Measurements from ENCODE around the gene PRELID1.

The PRELID1 gene

GRCh38 chr5:177288191-177288590 lies 15.4 kb upstream of the PRELID1 start:
- no peak for ATAC-seq (replicated peaks)
- H3K27me3 Mint-ChIP-seq, result no peaks in the 10 kb centered on the region
- no peak for DNase-seq
- peaks cover 77% of the 10 kb centered on the region for H3K36me3 Mint-ChIP-seq (ENCODE audit: insufficient read depth)
- no peak overlapping the region for H3K27ac Mint-ChIP-seq
- H3K4me1 Mint-ChIP-seq (ENCODE audit: low read depth in 2 of 2), result peaks cover 2 to 6% of the 10 kb centered on the region in 2 donors
- H3K4me3 Mint-ChIP-seq, result no peak overlapping the region
- no peaks in the 10 kb centered on the region for H3K9me3 Mint-ChIP-seq

GRCh38 chr5:177290816-177291596 lies 12.6 kb upstream of the PRELID1 start:
- no peaks in the 10 kb centered on the region for H3K9me3 Mint-ChIP-seq
- peaks cover 7 to 12% of the 10 kb centered on the region in 2 donors for H3K4me1 Mint-ChIP-seq (ENCODE audit: low read depth in 2 of 2)
- peaks cover 74% of the 10 kb centered on the region for H3K36me3 Mint-ChIP-seq (ENCODE audit: insufficient read depth)
- H3K27ac Mint-ChIP-seq, result peak overlapping the region in 1 of 2 donors; percentile 49
- no peaks in the 10 kb centered on the region for H3K27me3 Mint-ChIP-seq
- H3K4me3 Mint-ChIP-seq, result no peak overlapping the region
- ATAC-seq (replicated peaks) (no peak), DNase-seq (no peak)

DNA sequence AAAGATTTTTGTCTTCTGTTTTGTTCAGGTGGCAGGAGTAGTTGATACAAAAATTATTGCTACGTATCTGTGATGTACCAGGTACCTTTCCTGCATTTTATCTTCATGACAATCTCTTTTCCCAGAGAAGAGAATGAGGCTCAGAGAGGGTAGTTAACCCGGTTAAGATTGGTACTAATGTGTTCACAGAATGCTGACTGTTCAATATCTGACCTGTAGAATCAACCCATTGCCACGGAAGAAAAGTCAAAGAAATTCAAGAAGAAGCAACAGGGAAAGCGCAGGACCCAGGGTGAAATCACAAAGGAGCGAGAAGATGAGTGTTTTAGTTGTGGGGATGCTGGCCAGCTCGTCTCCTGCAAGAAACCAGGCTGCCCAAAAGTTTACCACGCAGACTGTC lies 11.9 kb upstream of the PRELID1 start:
- Mint-ChIP-seq H3K27ac (peak overlapping the region in 1 of 2 donors; percentile 54), H3K27me3 (no peaks in the 10 kb centered on the region), H3K9me3 (no peaks in the 10 kb centered on the region), H3K4me3 (no peak overlapping the region), H3K36me3 (ENCODE audit: insufficient read depth) (peaks cover 72% of the 10 kb centered on the region), H3K4me1 (ENCODE audit: low read depth in 2 of 2) (peaks cover 14 to 17% of the 10 kb centered on the region in 2 donors)
- DNase-seq (no peak), ATAC-seq (replicated peaks) (no peak)

DNA sequence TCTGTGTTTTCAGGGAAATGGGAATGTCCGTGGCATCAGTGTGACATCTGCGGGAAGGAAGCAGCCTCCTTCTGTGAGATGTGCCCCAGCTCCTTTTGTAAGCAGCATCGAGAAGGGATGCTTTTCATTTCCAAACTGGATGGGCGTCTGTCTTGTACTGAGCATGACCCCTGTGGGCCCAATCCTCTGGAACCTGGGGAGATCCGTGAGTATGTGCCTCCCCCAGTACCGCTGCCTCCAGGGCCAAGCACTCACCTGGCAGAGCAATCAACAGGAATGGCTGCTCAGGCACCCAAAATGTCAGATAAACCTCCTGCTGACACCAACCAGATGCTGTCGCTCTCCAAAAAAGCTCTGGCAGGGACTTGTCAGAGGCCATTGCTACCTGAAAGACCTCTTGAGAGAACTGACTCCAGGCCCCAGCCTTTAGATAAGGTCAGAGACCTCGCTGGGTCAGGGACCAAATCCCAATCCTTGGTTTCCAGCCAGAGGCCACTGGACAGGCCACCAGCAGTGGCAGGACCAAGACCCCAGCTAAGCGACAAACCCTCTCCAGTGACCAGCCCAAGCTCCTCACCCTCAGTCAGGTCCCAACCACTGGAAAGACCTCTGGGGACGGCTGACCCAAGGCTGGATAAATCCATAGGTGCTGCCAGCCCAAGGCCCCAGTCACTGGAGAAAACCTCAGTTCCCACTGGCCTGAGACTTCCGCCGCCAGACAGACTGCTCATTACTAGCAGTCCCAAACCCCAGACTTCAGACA lies 9.6 kb upstream of the PRELID1 start:
- H3K9me3 Mint-ChIP-seq, result no peaks in the 10 kb centered on the region
- DNase-seq, result no peak
- H3K4me3 Mint-ChIP-seq, result no peak overlapping the region
- no peaks in the 10 kb centered on the region for H3K27me3 Mint-ChIP-seq
- H3K36me3 Mint-ChIP-seq (ENCODE audit: insufficient read depth), result peaks cover 67% of the 10 kb centered on the region
- peak overlapping the region; percentile 88 to 89 for H3K27ac Mint-ChIP-seq
- no peak for ATAC-seq (replicated peaks)
- H3K4me1 Mint-ChIP-seq (ENCODE audit: low read depth in 2 of 2), result peaks cover 18 to 20% of the 10 kb centered on the region in 2 donors

DNA sequence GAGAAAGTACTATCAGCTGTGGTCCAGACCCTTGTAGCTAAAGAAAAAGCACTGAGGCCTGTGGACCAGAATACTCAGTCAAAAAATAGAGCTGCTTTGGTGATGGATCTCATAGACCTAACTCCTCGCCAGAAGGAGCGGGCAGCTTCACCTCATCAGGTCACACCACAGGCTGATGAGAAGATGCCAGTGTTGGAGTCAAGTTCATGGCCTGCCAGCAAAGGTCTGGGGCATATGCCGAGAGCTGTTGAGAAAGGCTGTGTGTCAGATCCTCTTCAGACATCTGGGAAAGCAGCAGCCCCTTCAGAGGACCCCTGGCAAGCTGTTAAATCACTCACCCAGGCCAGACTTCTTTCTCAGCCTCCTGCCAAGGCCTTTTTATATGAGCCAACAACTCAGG lies 9.0 kb upstream of the PRELID1 start:
- ATAC-seq (replicated peaks) (no peak), DNase-seq (no peak)
- peaks cover 67% of the 10 kb centered on the region for H3K36me3 Mint-ChIP-seq (ENCODE audit: insufficient read depth)
- no peaks in the 10 kb centered on the region for H3K9me3 Mint-ChIP-seq
- H3K4me3 Mint-ChIP-seq, result no peak overlapping the region
- peak overlapping the region; percentile 88 to 89 for H3K27ac Mint-ChIP-seq
- H3K4me1 Mint-ChIP-seq (ENCODE audit: low read depth in 2 of 2), result peaks cover 22 to 25% of the 10 kb centered on the region in 2 donors
- no peaks in the 10 kb centered on the region for H3K27me3 Mint-ChIP-seq

DNA sequence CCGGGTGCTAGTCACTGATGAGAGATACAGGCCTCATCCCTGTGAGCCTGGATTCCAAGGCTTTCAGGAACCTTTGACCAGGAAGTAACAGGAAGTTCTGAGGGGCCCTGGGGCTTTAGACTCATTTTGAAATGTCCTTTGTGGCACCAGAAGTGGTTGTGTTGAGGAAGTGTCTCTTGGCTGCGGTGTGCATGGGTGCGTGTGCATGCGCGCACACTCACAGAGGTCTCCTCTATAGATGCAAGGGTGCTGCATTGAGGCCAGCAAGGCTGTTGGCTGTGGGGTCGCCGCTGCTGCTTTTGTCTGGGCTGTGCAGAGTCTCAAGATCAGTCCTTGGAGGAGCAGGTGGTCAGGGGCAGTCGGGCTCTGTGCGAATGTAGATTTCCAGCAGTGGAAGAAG lies 7.7 kb upstream of the PRELID1 start:
- Mint-ChIP-seq H3K9me3 (no peaks in the 10 kb centered on the region), H3K36me3 (ENCODE audit: insufficient read depth) (peaks cover 64% of the 10 kb centered on the region), H3K4me3 (peak overlapping the region in 1 of 2 donors; percentile 51), H3K27ac (peak overlapping the region; percentile 88 to 89), H3K4me1 (ENCODE audit: low read depth in 2 of 2) (peaks cover 32 to 38% of the 10 kb centered on the region in 2 donors), H3K27me3 (no peaks in the 10 kb centered on the region)
- no peak for DNase-seq
- no peak for ATAC-seq (replicated peaks)

GRCh38 chr5:177296581-177296980 lies 7.0 kb upstream of the PRELID1 start:
- Mint-ChIP-seq H3K4me1 (ENCODE audit: low read depth in 2 of 2) (peaks cover 37 to 43% of the 10 kb centered on the region in 2 donors), H3K27me3 (no peaks in the 10 kb centered on the region), H3K36me3 (ENCODE audit: insufficient read depth) (peaks cover 61% of the 10 kb centered on the region), H3K27ac (peak overlapping the region; percentile 88 to 89), H3K9me3 (no peaks in the 10 kb centered on the region), H3K4me3 (peak overlapping the region in 1 of 2 donors; percentile 51)
- DNase-seq (no peak), ATAC-seq (replicated peaks) (no peak)

DNA sequence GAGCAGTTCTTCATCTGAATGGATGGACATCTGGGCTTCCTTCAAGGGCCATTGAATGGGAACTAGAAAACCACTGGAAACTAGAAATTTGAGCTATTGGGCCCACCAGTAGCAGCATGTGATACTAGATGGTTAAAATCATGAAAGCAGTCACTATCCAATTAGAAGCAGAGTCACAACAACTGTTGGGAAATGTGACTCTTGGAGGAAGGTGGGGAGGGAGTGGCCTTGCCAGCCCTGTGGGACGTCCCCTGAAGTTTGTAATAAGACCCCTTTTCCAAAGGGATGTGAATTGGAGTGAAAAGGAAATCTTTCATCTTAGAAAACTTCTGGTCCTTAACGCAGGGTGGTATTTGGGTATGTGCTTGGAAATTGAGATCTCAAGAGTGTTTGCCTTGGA lies 5.7 kb upstream of the PRELID1 start:
- DNase-seq (no peak), ATAC-seq (replicated peaks) (no peak)
- no peak overlapping the region for H3K4me3 Mint-ChIP-seq
- H3K9me3 Mint-ChIP-seq, result no peaks in the 10 kb centered on the region
- peaks cover 61% of the 10 kb centered on the region for H3K36me3 Mint-ChIP-seq (ENCODE audit: insufficient read depth)
- peaks cover 47 to 53% of the 10 kb centered on the region in 2 donors for H3K4me1 Mint-ChIP-seq (ENCODE audit: low read depth in 2 of 2)
- H3K27ac Mint-ChIP-seq, result peak overlapping the region; percentile 90 to 97
- H3K27me3 Mint-ChIP-seq, result no peaks in the 10 kb centered on the region

GRCh38 chr5:177299697-177300096 lies 3.9 kb upstream of the PRELID1 start:
- peaks cover 64% of the 10 kb centered on the region for H3K36me3 Mint-ChIP-seq (ENCODE audit: insufficient read depth)
- ATAC-seq (replicated peaks), result no peak
- H3K4me3 Mint-ChIP-seq, result peak overlapping the region; percentile 72 to 79
- no peaks in the 10 kb centered on the region for H3K9me3 Mint-ChIP-seq
- H3K27ac Mint-ChIP-seq, result peak overlapping the region; percentile 90 to 97
- DNase-seq, result no peak
- no peaks in the 10 kb centered on the region for H3K27me3 Mint-ChIP-seq
- peaks cover 58 to 63% of the 10 kb centered on the region in 2 donors for H3K4me1 Mint-ChIP-seq (ENCODE audit: low read depth in 2 of 2)

- Mint-ChIP-seq H3K4me1 (ENCODE audit: low read depth in 2 of 2) (peaks cover 65 to 68% of the 10 kb centered on the region in 2 donors), H3K9me3 (no peaks in the 10 kb centered on the region), H3K27me3 (no peaks in the 10 kb centered on the region), H3K27ac (peak overlapping the region; percentile 90 to 97), H3K36me3 (ENCODE audit: insufficient read depth) (peaks cover 65% of the 10 kb centered on the region), H3K4me3 (peak overlapping the region; percentile 72 to 79)
- DNase-seq (peak; percentile 48 to 56 (median 48)), ATAC-seq (replicated peaks) (peak; percentile 62)
Observed at GRCh38 chr5:177300236-177300880, 3.2 kb upstream of the PRELID1 start.

- DNase-seq (no peak), ATAC-seq (replicated peaks) (no peak)
- H3K27ac Mint-ChIP-seq, result peak overlapping the region; percentile 90 to 97
- H3K36me3 Mint-ChIP-seq (ENCODE audit: insufficient read depth), result peaks cover 64% of the 10 kb centered on the region
- H3K9me3 Mint-ChIP-seq, result no peaks in the 10 kb centered on the region
- peaks cover 65 to 66% of the 10 kb centered on the region in 2 donors for H3K4me1 Mint-ChIP-seq (ENCODE audit: low read depth in 2 of 2)
- peak overlapping the region; percentile 79 to 92 for H3K4me3 Mint-ChIP-seq
- H3K27me3 Mint-ChIP-seq, result no peaks in the 10 kb centered on the region
Observed at GRCh38 chr5:177300951-177301350, 2.6 kb upstream of the PRELID1 start.

- H3K4me1 Mint-ChIP-seq (ENCODE audit: low read depth in 2 of 2), result peaks cover 61 to 63% of the 10 kb centered on the region in 2 donors
Observed at GRCh38 chr5:177301503-177302165, 2.0 kb upstream of the PRELID1 start.

More at GRCh38 chr5:177301503-177302165, 2.0 kb upstream of the PRELID1 start:
- Mint-ChIP-seq H3K36me3 (ENCODE audit: insufficient read depth) (peaks cover 67% of the 10 kb centered on the region), H3K27me3 (no peaks in the 10 kb centered on the region), H3K27ac (peak overlapping the region; percentile 92 to 97), H3K4me3 (peak overlapping the region; percentile 92 to 94), H3K9me3 (no peaks in the 10 kb centered on the region)
- ATAC-seq (replicated peaks), result no peak
- no peak for DNase-seq

Measured in effector memory CD8-positive, alpha-beta T cell (primary cell).